ENCODE results near the gene CDC42BPB. TPM values are rescaled to one million over a fixed set of nuclear protein-coding genes. Genes with fewer than 3 reads are reported as not detected.

CDC42BPB gene
- total RNA-seq, 1 experiment from 2014 or later: 82.7 TPM

GRCh38 chr14:103020271-103021170, 36.8 kb downstream of the CDC42BPB start:
- POLR2A ChIA-PET: interaction anchor here (0.6 to 1.1 kb wide), 2 partner anchors 9 to 53 kb away, joined by 4 read pairs; no protein-coding TSS in a partner anchor
- Mint-ChIP-seq H3K9me3 (ENCODE audit: unreplicated experiment) (no peaks in the 10 kb centered on the region), H3K36me3 (ENCODE audit: insufficient read depth, unreplicated experiment) (peaks cover 4% of the 10 kb centered on the region), H3K27me3 (ENCODE audit: insufficient read depth, unreplicated experiment) (no peaks in the 10 kb centered on the region), H3K27ac (ENCODE audit: low read depth, unreplicated experiment) (no peak overlapping the region), H3K4me1 (ENCODE audit: insufficient read depth, unreplicated experiment) (peaks cover 50% of the 10 kb centered on the region), H3K4me3 (ENCODE audit: unreplicated experiment) (no peak overlapping the region)
- CTCF ChIA-PET: interaction anchor here (0.6 to 1.2 kb wide), 2 partner anchors 10 to 54 kb away, joined by 3 read pairs; no protein-coding TSS in a partner anchor
- intact Hi-C loops (cut with micrococcal nuclease): no loop called here
- DNase-seq (ENCODE audit: unreplicated experiment): no peak
- no TSS peak for BruUV-seq (replicated peaks)
- TF ChIP-seq, protein P1, sequence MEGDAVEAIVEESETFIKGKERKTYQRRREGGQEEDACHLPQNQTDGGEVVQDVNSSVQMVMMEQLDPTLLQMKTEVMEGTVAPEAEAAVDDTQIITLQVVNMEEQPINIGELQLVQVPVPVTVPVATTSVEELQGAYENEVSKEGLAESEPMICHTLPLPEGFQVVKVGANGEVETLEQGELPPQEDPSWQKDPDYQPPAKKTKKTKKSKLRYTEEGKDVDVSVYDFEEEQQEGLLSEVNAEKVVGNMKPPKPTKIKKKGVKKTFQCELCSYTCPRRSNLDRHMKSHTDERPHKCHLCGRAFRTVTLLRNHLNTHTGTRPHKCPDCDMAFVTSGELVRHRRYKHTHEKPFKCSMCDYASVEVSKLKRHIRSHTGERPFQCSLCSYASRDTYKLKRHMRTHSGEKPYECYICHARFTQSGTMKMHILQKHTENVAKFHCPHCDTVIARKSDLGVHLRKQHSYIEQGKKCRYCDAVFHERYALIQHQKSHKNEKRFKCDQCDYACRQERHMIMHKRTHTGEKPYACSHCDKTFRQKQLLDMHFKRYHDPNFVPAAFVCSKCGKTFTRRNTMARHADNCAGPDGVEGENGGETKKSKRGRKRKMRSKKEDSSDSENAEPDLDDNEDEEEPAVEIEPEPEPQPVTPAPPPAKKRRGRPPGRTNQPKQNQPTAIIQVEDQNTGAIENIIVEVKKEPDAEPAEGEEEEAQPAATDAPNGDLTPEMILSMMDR (IDR thresholded peaks at IDR 0.05; ENCODE audit: unreplicated experiment): no peak

DNA sequence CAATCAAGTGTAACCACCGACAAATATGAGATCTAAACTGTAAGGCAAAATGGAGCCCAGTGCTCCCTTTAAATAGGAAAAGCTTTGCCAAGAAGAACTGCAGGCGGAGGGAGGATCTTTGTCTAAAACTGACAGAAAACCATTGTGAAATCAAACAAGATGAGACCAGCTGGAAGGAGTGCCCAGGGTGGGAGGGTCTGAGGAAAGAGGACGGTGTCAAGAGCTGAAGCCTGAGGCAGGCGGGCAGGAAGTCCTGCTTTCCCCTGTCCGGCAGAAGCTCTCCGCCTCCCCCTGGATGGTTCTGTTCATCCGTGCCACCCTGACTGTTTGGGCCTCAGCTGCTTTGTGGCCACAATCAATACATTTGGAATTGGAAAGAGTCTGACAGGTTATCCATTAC, 37.5 kb downstream of the CDC42BPB start:
- no TSS peak for BruUV-seq (replicated peaks)
- TF ChIP-seq, protein P1 (IDR thresholded peaks at IDR 0.05; ENCODE audit: unreplicated experiment): no peak
- H3K4me3 Mint-ChIP-seq (ENCODE audit: unreplicated experiment): no peak overlapping the region
- H3K36me3 Mint-ChIP-seq (ENCODE audit: insufficient read depth, unreplicated experiment): peaks cover 4% of the 10 kb centered on the region
- DNase-seq (ENCODE audit: unreplicated experiment): peak; percentile 48
- H3K27ac Mint-ChIP-seq (ENCODE audit: low read depth, unreplicated experiment): peak overlapping the region; percentile 8
- H3K4me1 Mint-ChIP-seq (ENCODE audit: insufficient read depth, unreplicated experiment): peaks cover 51% of the 10 kb centered on the region
- ChIA-PET CTCF (interaction anchor here (0.6 to 1.2 kb wide), 2 partner anchors 9 to 55 kb away, joined by 3 read pairs; no protein-coding TSS in a partner anchor), POLR2A (interaction anchor here (0.6 to 1.1 kb wide), 2 partner anchors 8 to 53 kb away, joined by 4 read pairs; no protein-coding TSS in a partner anchor)
- H3K27me3 Mint-ChIP-seq (ENCODE audit: insufficient read depth, unreplicated experiment): no peaks in the 10 kb centered on the region
- intact Hi-C loops (cut with micrococcal nuclease): no loop called here
- no peaks in the 10 kb centered on the region for H3K9me3 Mint-ChIP-seq (ENCODE audit: unreplicated experiment)

- Mint-ChIP-seq H3K9me3 (ENCODE audit: unreplicated experiment) (no peaks in the 10 kb centered on the region), H3K27ac (ENCODE audit: low read depth, unreplicated experiment) (peak overlapping the region; percentile 8), H3K4me3 (ENCODE audit: unreplicated experiment) (no peak overlapping the region), H3K4me1 (ENCODE audit: insufficient read depth, unreplicated experiment) (peaks cover 53% of the 10 kb centered on the region), H3K36me3 (ENCODE audit: insufficient read depth, unreplicated experiment) (peaks cover 4% of the 10 kb centered on the region), H3K27me3 (ENCODE audit: insufficient read depth, unreplicated experiment) (no peaks in the 10 kb centered on the region)
- POLR2A ChIA-PET: interaction anchor here (1.1 kb wide), 1 partner anchor 7 kb away, joined by 4 read pairs; no protein-coding TSS in a partner anchor
- CTCF ChIA-PET: no interaction called here
- intact Hi-C loops (cut with micrococcal nuclease): no loop called here
- DNase-seq (ENCODE audit: unreplicated experiment): no peak
- no TSS peak for BruUV-seq (replicated peaks)
- TF ChIP-seq, protein P1 (IDR thresholded peaks at IDR 0.05; ENCODE audit: unreplicated experiment): no peak
These were observed 38.1 kb downstream of the CDC42BPB start for GRCh38 chr14:103019236-103019635.

DNA sequence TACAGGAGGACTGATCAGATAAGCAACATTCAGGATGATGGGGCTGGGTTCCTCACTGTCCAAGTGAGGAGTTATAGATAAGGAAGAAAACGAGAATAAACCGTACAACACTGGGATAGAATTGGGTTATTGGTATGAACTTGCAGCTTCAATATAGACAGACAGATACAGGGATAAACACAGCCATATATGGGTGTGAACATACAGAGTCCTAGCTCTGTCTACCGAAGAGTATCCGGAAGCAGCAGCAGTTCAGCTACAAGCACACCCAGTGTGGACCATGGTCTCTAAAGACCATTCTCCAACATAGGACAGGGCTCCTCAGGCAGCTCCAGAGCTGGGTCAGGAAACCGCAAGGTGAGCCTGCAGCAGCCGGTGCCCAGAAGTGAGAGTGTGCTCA, 40.8 kb downstream of the CDC42BPB start:
- ChIA-PET CTCF (interaction anchor here (0.6 to 1.2 kb wide), 4 partner anchors 12 to 344 kb away, joined by 3 to 5 read pairs (median 4); no protein-coding TSS in a partner anchor), POLR2A (interaction anchor here (0.8 to 1.3 kb wide), 4 partner anchors 8 to 41 kb away, joined by 3 to 4 read pairs (median 3); partner anchors contain the start of gene CDC42BPB)
- intact Hi-C loops (cut with micrococcal nuclease): no loop called here
- no TSS peak for BruUV-seq (replicated peaks)
- DNase-seq (ENCODE audit: unreplicated experiment): no peak
- Mint-ChIP-seq H3K27me3 (ENCODE audit: insufficient read depth, unreplicated experiment) (no peaks in the 10 kb centered on the region), H3K27ac (ENCODE audit: low read depth, unreplicated experiment) (peak overlapping the region; percentile 82), H3K9me3 (ENCODE audit: unreplicated experiment) (no peaks in the 10 kb centered on the region), H3K36me3 (ENCODE audit: insufficient read depth, unreplicated experiment) (peaks cover 4% of the 10 kb centered on the region), H3K4me3 (ENCODE audit: unreplicated experiment) (no peak overlapping the region), H3K4me1 (ENCODE audit: insufficient read depth, unreplicated experiment) (peaks cover 45% of the 10 kb centered on the region)
- TF ChIP-seq, protein P1 (IDR thresholded peaks at IDR 0.05; ENCODE audit: unreplicated experiment): no peak

Measured in MCF 10A (cell line).